OCI-LY3 (cell line): ENCODE measurements around the gene APBA3.

Experiments
- H2AFZ ChIP-seq: fragments of 200-600, 300-600 bp; shearing (Covaris generic); 2 replicates; pipeline ENCODE4 v1.6.0; 2014; ENCODE audit warnings: antibody characterized with exemption, low read depth, low read length
- H3K27ac ChIP-seq: fragments of 200-600, 300-600 bp; sonication (generic); 2 replicates; pipeline ENCODE4 v1.5.1; 2014; ENCODE audit warnings: mild to moderate bottlenecking, low read length, moderate library complexity, mixed read lengths
- H3K27me3 ChIP-seq: fragments of 200-600, 300-600 bp; sonication (generic); 2 replicates; pipeline ENCODE4 v1.6.1; 2014; ENCODE audit warnings: low read depth, low read length, mixed read lengths
- H3K36me3 ChIP-seq: fragments of 200-600, 300-600 bp; sonication (generic); replicated peaks from 2 replicates; pipeline ENCODE3; 2014; ENCODE audit warnings: low read depth, low read length, mixed read lengths
- H3K4me1 ChIP-seq: fragments of 300-600, 200-600 bp; sonication (generic); 2 replicates; pipeline ENCODE4 v1.6.1; 2014; ENCODE audit warnings: low read length, mixed read lengths
- H3K4me2 ChIP-seq: fragments of 200-600, 300-600 bp; sonication (generic); 2 replicates; pipeline ENCODE4 v1.6.1; 2014; ENCODE audit warnings: low read length, mixed read lengths
- H3K4me3 ChIP-seq: fragments of 300-600, 200-600 bp; sonication (generic); 2 replicates; pipeline ENCODE4 v1.5.1; 2014; ENCODE audit warnings: antibody characterized with exemption, mild to moderate bottlenecking, low read length, moderate library complexity
- H3K79me2 ChIP-seq: fragments of 300-600, 200-600 bp; shearing (Covaris generic); 2 replicates; pipeline ENCODE4 v1.6.1; 2014; ENCODE audit warnings: mild to moderate bottlenecking, low read length, mixed read lengths
- H3K9ac ChIP-seq: fragments of 300-600, 200-600 bp; shearing (Covaris generic); 2 replicates; pipeline ENCODE4 v1.6.0; 2014; ENCODE audit warnings: mild to moderate bottlenecking, low read length, moderate library complexity
- H3K9me3 ChIP-seq: fragments of 200-600, 300-600 bp; shearing (Covaris generic); 2 replicates; pipeline ENCODE4 v1.6.1; 2014; ENCODE audit warnings: low read length, mixed read lengths; ENCODE audit not compliant: insufficient read depth
- H4K20me1 ChIP-seq: fragments of 200-600, 300-600 bp; sonication (generic); 2 replicates; pipeline ENCODE4 v1.6.1; 2016; ENCODE audit warnings: low read length, mixed read lengths; ENCODE audit not compliant: insufficient read depth
- EZH2phosphoT487 ChIP-seq: fragments of 200-600 bp; shearing (Covaris generic); IDR thresholded peaks from 2 replicates; pipeline ENCODE4 v1.6.1; 2018; ENCODE audit warnings: antibody characterized with exemption, mixed run types, low read depth
- TF ChIP-seq, protein P1 (sequence below): fragments of 200-600, 300-600 bp; sonication (generic); IDR thresholded peaks from 2 replicates; pipeline ENCODE4 v1.5.1; 2014; ENCODE audit warnings: antibody characterized with exemption, low read length, low read depth

Gene APBA3

DNA sequence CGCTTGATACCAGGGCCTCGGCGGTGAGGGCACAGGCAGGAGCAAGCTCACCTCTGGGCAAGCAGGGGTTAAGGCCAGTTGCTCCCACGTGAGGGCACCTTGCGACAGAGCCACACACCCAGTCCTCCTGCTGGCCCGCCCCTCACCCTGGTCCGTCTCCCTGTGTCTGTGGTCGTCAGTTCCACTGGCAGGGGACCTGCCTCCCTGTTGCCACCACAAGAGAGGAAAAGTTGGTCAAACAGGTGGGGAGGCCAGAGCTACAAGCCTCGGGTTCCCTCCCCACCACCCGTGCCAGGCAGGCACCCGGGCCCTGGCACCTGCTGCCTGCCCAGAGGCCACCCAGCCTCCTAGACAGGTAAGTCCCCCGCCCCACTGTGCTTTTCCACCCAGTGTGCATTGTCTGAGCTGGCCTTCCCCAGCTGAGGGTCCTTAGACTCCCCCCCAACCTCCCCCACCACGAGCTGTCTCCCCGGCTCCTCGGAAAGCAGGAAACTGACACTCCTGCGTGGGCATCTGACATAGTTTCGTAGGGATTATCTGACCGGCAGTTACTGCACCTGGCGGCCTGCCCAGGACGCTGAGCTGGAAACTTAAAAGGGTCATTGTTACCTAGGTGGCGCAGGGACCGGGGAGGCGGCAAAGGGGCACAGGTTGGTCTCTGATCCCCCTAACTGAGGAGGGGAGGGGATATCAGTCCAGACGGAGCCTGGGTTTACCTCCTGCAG, 53.1 kb downstream of the APBA3 start, which contains the start of gene TJP3:
Gene TJP3, plus strand, starts transcription at position 178 of the 725 bp plus-strand sequence. CDS start 20,049 bp downstream, outside the sequence.
- no peaks in the 10 kb centered on the region for H3K9me3 ChIP-seq
- H3K36me3 ChIP-seq, result no peaks in the 10 kb centered on the region
- no peaks in the 10 kb centered on the region for H3K4me1 ChIP-seq
- H3K79me2 ChIP-seq, result no peaks in the 10 kb centered on the region
- no peaks in the 10 kb centered on the region for H4K20me1 ChIP-seq
- H3K4me2 ChIP-seq, result no peak within 1 kb of the TSS
- TF ChIP-seq EZH2phosphoT487, result no peak
- TF ChIP-seq, protein P1, sequence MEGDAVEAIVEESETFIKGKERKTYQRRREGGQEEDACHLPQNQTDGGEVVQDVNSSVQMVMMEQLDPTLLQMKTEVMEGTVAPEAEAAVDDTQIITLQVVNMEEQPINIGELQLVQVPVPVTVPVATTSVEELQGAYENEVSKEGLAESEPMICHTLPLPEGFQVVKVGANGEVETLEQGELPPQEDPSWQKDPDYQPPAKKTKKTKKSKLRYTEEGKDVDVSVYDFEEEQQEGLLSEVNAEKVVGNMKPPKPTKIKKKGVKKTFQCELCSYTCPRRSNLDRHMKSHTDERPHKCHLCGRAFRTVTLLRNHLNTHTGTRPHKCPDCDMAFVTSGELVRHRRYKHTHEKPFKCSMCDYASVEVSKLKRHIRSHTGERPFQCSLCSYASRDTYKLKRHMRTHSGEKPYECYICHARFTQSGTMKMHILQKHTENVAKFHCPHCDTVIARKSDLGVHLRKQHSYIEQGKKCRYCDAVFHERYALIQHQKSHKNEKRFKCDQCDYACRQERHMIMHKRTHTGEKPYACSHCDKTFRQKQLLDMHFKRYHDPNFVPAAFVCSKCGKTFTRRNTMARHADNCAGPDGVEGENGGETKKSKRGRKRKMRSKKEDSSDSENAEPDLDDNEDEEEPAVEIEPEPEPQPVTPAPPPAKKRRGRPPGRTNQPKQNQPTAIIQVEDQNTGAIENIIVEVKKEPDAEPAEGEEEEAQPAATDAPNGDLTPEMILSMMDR, result no peak
- no peak within 1 kb of the TSS for H2AFZ ChIP-seq
- no peak within 1 kb of the TSS for H3K4me3 ChIP-seq
- peaks cover 11% of the 10 kb centered on the region; the same call in 1 of the 2 replicates for H3K27me3 ChIP-seq
- H3K27ac ChIP-seq, result no peak within 1 kb of the TSS
- H3K9ac ChIP-seq, result no peak within 1 kb of the TSS

DNA sequence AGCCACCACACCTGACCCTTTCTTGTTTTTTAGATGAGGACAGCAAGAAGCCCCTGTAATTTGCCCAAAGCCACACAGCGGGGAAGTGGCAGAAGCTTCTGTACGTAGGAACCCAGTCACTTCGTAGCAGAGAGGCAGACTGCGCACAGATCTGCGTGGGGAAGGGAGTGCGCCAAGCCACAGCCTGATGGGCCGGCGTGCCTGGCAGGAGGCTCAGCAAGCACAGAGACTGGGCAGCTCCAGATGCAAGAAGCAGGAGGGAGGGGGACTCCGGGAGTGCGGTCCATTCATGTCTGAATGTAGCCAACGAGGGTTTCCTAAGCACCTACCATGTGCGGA, 53.7 kb downstream of the APBA3 start:
- H2AFZ ChIP-seq, result no peak overlapping the region
- H3K79me2 ChIP-seq, result no peaks in the 10 kb centered on the region
- peaks cover 11% of the 10 kb centered on the region; the same call in 1 of the 2 replicates for H3K27me3 ChIP-seq
- no peak overlapping the region for H3K4me3 ChIP-seq
- H3K4me1 ChIP-seq, result no peaks in the 10 kb centered on the region
- no peak for TF ChIP-seq EZH2phosphoT487
- TF ChIP-seq, protein P1, result no peak
- H3K4me2 ChIP-seq, result no peak overlapping the region
- no peaks in the 10 kb centered on the region for H3K36me3 ChIP-seq
- no peak overlapping the region for H3K27ac ChIP-seq
- no peaks in the 10 kb centered on the region for H4K20me1 ChIP-seq
- H3K9ac ChIP-seq, result no peak overlapping the region
- H3K9me3 ChIP-seq, result no peaks in the 10 kb centered on the region

- H3K4me3 ChIP-seq, result no peak overlapping the region
- no peaks in the 10 kb centered on the region for H3K36me3 ChIP-seq
- H3K4me2 ChIP-seq, result no peak overlapping the region; the same call in 1 of the 2 replicates
- no peak overlapping the region for H2AFZ ChIP-seq
- no peak overlapping the region for H3K9ac ChIP-seq
- H3K79me2 ChIP-seq, result peaks cover 39% of the 10 kb centered on the region
- peaks cover 27% of the 10 kb centered on the region for H3K4me1 ChIP-seq
- H3K27me3 ChIP-seq, result no peaks in the 10 kb centered on the region
- H3K9me3 ChIP-seq, result no peaks in the 10 kb centered on the region
- TF ChIP-seq EZH2phosphoT487, result no peak
- TF ChIP-seq, protein P1, result no peak
- H3K27ac ChIP-seq, result no peak overlapping the region
- peaks cover 16% of the 10 kb centered on the region for H4K20me1 ChIP-seq
Measured at GRCh38 chr19:3701200-3701599, 60.3 kb downstream of the APBA3 start.
